K562 (cell line): ENCODE results near the gene SZT2. TPM values are rescaled to one million over a fixed set of nuclear protein-coding genes. Genes with fewer than 3 reads are reported as not detected.

Experiments used
- ATAC-seq: fragments of 200-7000 bp; cut with Tn5 transposase; 3 replicates; pipeline ENCODE4 v1.9.1; 2020; ENCODE audit warnings: moderate library complexity
- BruUV-seq: library from RNA; stranded (reverse); fragments of 400-500 nt; replicated peaks from 2 replicates; lab custom pipeline; 2021; lab: Mats Ljungman, UMichigan
- CTCF ChIA-PET: fragments of 300-600 bp; formaldehyde crosslinking; extraction: SDS; loops from one replicate; lab custom pipeline; 2021; ENCODE audit warnings: low intra/inter-chr PET ratio; lab: Yijun Ruan, JAX
- POLR2A ChIA-PET: fragments of 300-600, 350-650 bp; sonication (Branson Sonifier 250); formaldehyde crosslinking; extraction: SDS; loops from one replicate; lab custom pipeline; 2021; ENCODE audit warnings: antibody characterized with exemption, inconsistent platforms; lab: Yijun Ruan, JAX
- DNase-seq, 4 experiments: peaks; one replicate each; pipeline versions ENCODE4 v3.0.0 to v3.0.0-alpha.2; 2011 to 2018; ENCODE audit warnings: low spot score in 3 of 4, mixed read lengths in 3 of 4; ENCODE audit errors: extremely low read depth in 1 of 4
- FAIRE-seq: peaks from 2 replicates; lab custom pipeline; 2011; peaks lifted over from hg19 to GRCh38; lab: Jason Lieb, UNC
- H2AFZ ChIP-seq: 2 replicates; pipeline ENCODE4 v1.6.0; 2011; ENCODE audit warnings: low read depth, low read length, control low read depth, inconsistent platforms
- H3K27ac ChIP-seq: fragments of 200-600 bp; 3 replicates; pipeline ENCODE4 v1.8.0; 2011; ENCODE audit warnings: low read depth, mild to moderate bottlenecking, control low read depth, inconsistent platforms, low read length, moderate library complexity, mixed read lengths; ENCODE audit errors: extremely low read depth
- H3K27me3 ChIP-seq, 2 experiments: fragments of 300-600 bp in 1 of 2; 2 replicates in 1 of 2; 3 replicates in 1 of 2; pipeline versions ENCODE4 v1.6.0 to v1.8.0; 2011; ENCODE audit warnings: inconsistent platforms in 2 of 2, low read length in 2 of 2, mild to moderate bottlenecking in 1 of 2, mixed read lengths in 1 of 2, moderate library complexity in 1 of 2; ENCODE audit not compliant: control insufficient read depth in 2 of 2, insufficient read depth in 2 of 2
- H3K36me3 ChIP-seq: fragments of 300-600 bp; 3 replicates; pipeline ENCODE4 v1.8.0; 2011; ENCODE audit warnings: mild to moderate bottlenecking, low read length, inconsistent platforms; ENCODE audit not compliant: control insufficient read depth, insufficient read depth
- H3K4me1 ChIP-seq, 2 experiments: fragments of 200-600 bp in 1 of 2; replicated peaks in 1 of 2; 2 replicates in 1 of 2; 3 replicates in 1 of 2; pipeline versions ENCODE4 v1.5.1 to v1.8.0; 2011; ENCODE audit warnings: inconsistent platforms in 2 of 2, low read length in 2 of 2, mild to moderate bottlenecking in 1 of 2, mixed read lengths in 1 of 2, moderate library complexity in 1 of 2; ENCODE audit not compliant: control insufficient read depth in 2 of 2, insufficient read depth in 2 of 2
- H3K4me2 ChIP-seq: 2 replicates; pipeline ENCODE4 v1.6.1; 2011; ENCODE audit warnings: low read length, control low read depth, inconsistent platforms, mixed read lengths; ENCODE audit not compliant: insufficient read depth
- H3K4me3 ChIP-seq: fragments of 200-600 bp; sonication (generic), shearing (Covaris generic); 2 replicates; pipeline ENCODE4 v1.5.1; 2016; ENCODE audit warnings: control low read depth, inconsistent platforms
- H3K79me2 ChIP-seq: fragments of 200-600 bp; 3 replicates; pipeline ENCODE4 v1.8.0; 2011; ENCODE audit warnings: low read length, inconsistent platforms; ENCODE audit not compliant: control insufficient read depth, insufficient read depth
- H3K9ac ChIP-seq, 2 experiments: 2 replicates each; pipeline versions ENCODE4 v1.6.0 to v1.6.1; 2011; ENCODE audit warnings: low read depth in 2 of 2, low read length in 2 of 2, control low read depth in 1 of 2, inconsistent platforms in 1 of 2, mild to moderate bottlenecking in 1 of 2, mixed read lengths in 1 of 2; ENCODE audit not compliant: insufficient read depth in 1 of 2
- H3K9me1 ChIP-seq: one replicate; pipeline ENCODE4 v1.6.0; 2011; ENCODE audit warnings: inconsistent platforms, mild to moderate bottlenecking, low read length, moderate library complexity; ENCODE audit not compliant: control insufficient read depth, insufficient read depth
- H3K9me3 ChIP-seq: replicated peaks from 2 replicates; pipeline ENCODE4 v1.5.1; 2011; ENCODE audit warnings: low read depth, low read length, inconsistent platforms; ENCODE audit not compliant: control insufficient read depth, insufficient read depth
- H4K20me1 ChIP-seq: replicated peaks from 2 replicates; pipeline ENCODE4 v1.6.1; 2011; ENCODE audit warnings: low read length, inconsistent platforms, mixed read lengths; ENCODE audit not compliant: control insufficient read depth, insufficient read depth
- WGBS: fragments of 100-300 bp; shearing (Covaris generic); methylation state at CpG from one replicate; pipeline ENCODE4 v1.1.6; 2016; ENCODE audit warnings: low coverage, mixed read lengths; ENCODE audit not compliant: insufficient coverage; ENCODE audit errors: missing lambda C conversion rate; 5-methylcytosine and 5-hydroxymethylcytosine counted together
- in situ Hi-C: fragments of 300-500 bp; cut with MboI; formaldehyde crosslinking; loops from 4 replicates; pipeline ENCODE4 v1.15.0; 2018; ENCODE audit warnings: inconsistent platforms, mixed read lengths
- intact Hi-C: fragments of 100-400 bp; cut with micrococcal nuclease; formaldehyde crosslinking; loops from 2 replicates; pipeline ENCODE4 v1.14.2; 2022
- polyA plus RNA-seq, 8 experiments: library from polyadenylated mRNA; depleted of rRNA in 4 of 8; stranded (reverse) in 5 of 8; unstranded in 3 of 8; fragments of >200 nt; fragmentation: Nextera tagmentation in 2 of 8; fragmentation: Illumina TruSeq in 1 of 8; extraction: Ambion mirVana in 2 of 8; extraction: Trizol in 1 of 8; gene quantifications; 2 replicates each; pipeline versions ENCODE4 v1.2.1 to v1.2.3, GENCODE V29; 2011 to 2014; ENCODE audit warnings: inconsistent platforms in 1 of 8, missing spikeins in 1 of 8
- total RNA-seq, 7 experiments: library from RNA; depleted of rRNA in 6 of 7; stranded (reverse); fragments of >200 nt in 6 of 7; fragmentation: Illumina TruSeq in 2 of 7; extraction: Trizol in 2 of 7; gene quantifications; 2 replicates each; pipeline versions ENCODE4 v1.2.1 to v1.2.3, GENCODE V29; 2011 to 2021; ENCODE audit warnings: low replicate concordance in 1 of 7
- TF ChIP-seq, protein P1 (sequence below): fragments of 250-450 bp; sonication (Bioruptor Pico); IDR thresholded peaks from 2 replicates; pipeline ENCODE4 v1.5.0; 2022; ENCODE audit warnings: mild to moderate bottlenecking
- TF ChIP-seq, protein P2 (sequence below): fragments of 450-650 bp; IDR thresholded peaks from 2 replicates; pipeline ENCODE4 v1.6.1; 2016; ENCODE audit warnings: low read depth

SZT2 gene
- total and polyA plus RNA-seq, 9 of the 15 experiments (the other 6 are each of a cell fraction or from before 2014, with no cell fraction given), result 0.88 to 31.0 (median 12.8) TPM

DNA sequence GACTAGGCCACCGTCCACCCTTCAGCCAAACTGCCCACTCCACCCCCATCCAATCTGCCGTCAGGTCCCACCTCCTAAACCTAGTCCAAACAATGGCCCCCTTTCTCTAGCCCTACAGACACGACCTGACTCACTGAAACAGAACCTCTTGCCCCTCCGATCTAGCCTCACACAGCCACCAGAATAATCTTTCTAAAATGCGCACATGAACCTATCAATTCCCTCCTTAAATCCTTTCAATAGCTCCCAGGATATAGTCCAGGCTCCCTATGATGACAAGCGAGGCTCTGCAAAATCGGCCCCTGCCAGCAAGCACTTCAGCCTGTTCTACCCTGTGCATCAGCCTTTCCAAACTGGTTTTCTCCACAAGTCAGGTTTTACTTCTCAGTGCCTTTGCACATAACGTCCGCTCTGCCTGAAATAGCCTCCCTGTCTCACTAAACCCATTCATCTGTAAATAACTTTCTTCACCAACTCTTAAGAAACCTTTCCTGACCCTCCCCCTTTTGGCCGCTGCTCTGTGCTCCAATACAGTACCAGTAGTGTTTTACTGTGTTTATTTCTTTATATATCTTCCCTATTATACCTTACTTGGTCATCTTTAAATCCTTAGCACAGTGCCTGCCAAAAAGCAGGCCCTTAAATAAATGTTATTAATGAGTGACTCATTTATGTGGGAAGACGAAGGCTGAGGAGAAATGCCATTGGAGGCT lies 39.9 kb upstream of the SZT2 start:
- DNase-seq (no peak), FAIRE-seq (no peak), ATAC-seq (no peak)
- intact Hi-C loops (no loop called here), in situ Hi-C loops (no loop called here)
- H3K4me2 ChIP-seq, result 0 out of 2 replicates have a peak overlapping the region, but pooled peaks have one; percentile 4
- POLR2A ChIA-PET, result interaction anchor here (1.1 kb wide), 1 partner anchor 9 kb away, joined by 4 read pairs; the partner anchor contains the start of gene CDC20
- no peaks in the 10 kb centered on the region for H3K27me3 ChIP-seq
- H4K20me1 ChIP-seq, result no peaks in the 10 kb centered on the region
- H3K36me3 ChIP-seq, result no peaks in the 10 kb centered on the region
- TF ChIP-seq, protein P1, sequence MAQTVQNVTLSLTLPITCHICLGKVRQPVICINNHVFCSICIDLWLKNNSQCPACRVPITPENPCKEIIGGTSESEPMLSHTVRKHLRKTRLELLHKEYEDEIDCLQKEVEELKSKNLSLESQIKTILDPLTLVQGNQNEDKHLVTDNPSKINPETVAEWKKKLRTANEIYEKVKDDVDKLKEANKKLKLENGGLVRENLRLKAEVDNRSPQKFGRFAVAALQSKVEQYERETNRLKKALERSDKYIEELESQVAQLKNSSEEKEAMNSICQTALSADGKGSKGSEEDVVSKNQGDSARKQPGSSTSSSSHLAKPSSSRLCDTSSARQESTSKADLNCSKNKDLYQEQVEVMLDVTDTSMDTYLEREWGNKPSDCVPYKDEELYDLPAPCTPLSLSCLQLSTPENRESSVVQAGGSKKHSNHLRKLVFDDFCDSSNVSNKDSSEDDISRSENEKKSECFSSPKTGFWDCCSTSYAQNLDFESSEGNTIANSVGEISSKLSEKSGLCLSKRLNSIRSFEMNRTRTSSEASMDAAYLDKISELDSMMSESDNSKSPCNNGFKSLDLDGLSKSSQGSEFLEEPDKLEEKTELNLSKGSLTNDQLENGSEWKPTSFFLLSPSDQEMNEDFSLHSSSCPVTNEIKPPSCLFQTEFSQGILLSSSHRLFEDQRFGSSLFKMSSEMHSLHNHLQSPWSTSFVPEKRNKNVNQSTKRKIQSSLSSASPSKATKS (CRISPR knock-in tag), result no peak
- TF ChIP-seq, protein P2, sequence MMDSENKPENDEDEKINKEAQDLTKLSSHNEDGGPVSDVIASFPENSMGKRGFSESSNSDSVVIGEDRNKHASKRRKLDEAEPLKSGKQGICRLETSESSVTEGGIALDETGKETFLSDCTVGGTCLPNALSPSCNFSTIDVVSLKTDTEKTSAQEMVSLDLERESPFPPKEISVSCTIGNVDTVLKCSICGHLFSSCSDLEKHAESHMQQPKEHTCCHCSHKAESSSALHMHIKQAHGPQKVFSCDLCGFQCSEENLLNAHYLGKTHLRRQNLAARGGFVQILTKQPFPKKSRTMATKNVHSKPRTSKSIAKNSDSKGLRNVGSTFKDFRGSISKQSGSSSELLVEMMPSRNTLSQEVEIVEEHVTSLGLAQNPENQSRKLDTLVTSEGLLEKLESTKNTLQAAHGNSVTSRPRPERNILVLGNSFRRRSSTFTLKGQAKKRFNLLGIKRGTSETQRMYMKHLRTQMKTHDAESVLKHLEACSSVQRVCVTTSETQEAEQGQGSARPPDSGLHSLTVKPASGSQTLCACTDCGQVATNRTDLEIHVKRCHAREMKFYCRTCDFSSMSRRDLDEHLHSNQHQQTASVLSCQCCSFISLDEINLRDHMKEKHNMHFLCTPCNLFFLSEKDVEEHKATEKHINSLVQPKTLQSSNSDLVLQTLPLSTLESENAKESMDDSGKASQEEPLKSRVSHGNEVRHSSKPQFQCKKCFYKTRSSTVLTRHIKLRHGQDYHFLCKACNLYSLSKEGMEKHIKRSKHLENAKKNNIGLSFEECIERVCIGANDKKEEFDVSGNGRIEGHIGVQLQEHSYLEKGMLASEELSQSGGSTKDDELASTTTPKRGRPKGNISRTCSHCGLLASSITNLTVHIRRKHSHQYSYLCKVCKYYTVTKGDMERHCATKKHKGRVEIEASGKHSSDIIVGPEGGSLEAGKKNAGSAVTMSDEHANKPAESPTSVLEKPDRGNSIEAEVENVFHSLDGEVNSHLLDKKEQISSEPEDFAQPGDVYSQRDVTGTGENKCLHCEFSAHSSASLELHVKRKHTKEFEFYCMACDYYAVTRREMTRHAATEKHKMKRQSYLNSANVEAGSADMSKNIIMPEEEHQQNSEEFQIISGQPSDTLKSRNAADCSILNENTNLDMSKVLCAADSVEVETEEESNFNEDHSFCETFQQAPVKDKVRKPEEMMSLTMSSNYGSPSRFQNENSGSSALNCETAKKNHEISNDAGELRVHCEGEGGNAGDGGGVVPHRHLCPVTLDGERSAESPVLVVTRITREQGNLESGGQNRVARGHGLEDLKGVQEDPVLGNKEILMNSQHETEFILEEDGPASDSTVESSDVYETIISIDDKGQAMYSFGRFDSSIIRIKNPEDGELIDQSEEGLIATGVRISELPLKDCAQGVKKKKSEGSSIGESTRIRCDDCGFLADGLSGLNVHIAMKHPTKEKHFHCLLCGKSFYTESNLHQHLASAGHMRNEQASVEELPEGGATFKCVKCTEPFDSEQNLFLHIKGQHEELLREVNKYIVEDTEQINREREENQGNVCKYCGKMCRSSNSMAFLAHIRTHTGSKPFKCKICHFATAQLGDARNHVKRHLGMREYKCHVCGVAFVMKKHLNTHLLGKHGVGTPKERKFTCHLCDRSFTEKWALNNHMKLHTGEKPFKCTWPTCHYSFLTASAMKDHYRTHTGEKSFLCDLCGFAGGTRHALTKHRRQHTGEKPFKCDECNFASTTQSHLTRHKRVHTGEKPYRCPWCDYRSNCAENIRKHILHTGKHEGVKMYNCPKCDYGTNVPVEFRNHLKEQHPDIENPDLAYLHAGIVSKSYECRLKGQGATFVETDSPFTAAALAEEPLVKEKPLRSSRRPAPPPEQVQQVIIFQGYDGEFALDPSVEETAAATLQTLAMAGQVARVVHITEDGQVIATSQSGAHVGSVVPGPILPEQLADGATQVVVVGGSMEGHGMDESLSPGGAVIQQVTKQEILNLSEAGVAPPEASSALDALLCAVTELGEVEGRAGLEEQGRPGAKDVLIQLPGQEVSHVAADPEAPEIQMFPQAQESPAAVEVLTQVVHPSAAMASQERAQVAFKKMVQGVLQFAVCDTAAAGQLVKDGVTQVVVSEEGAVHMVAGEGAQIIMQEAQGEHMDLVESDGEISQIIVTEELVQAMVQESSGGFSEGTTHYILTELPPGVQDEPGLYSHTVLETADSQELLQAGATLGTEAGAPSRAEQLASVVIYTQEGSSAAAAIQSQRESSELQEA, result peak; percentile 54; the same call in 1 of the 2 replicates
- no peak overlapping the region for H3K4me3 ChIP-seq
- CTCF ChIA-PET, result no interaction called here
- H2AFZ ChIP-seq, result peak overlapping the region; percentile 53
- no peaks in the 10 kb centered on the region for H3K9me1 ChIP-seq
- no peak overlapping the region for H3K27ac ChIP-seq
- 70% methylated on average over 11 of the region's 11 CpGs for WGBS
- peaks cover 10 to 13% of the 10 kb centered on the region in 2 experiments; a peak in 4 of 5 replicates for H3K4me1 ChIP-seq
- BruUV-seq, result no TSS peak
- H3K9me3 ChIP-seq, result no peaks in the 10 kb centered on the region
- H3K79me2 ChIP-seq, result no peaks in the 10 kb centered on the region
- H3K9ac ChIP-seq, result no peak overlapping the region
